Effector memory CD4-positive, alpha-beta T cell (primary cell): ENCODE results near the gene ZNF101.

Experiments used
- DNase-seq, 3 donors: peaks; one replicate each; pipeline ENCODE4 v3.0.0-alpha.2; 2020
- H3K27ac ChIP-seq: 2 replicates; pipeline ENCODE4 v1.7.0; 2013; ENCODE audit warnings: mild to moderate bottlenecking, low read length, moderate library complexity; ENCODE audit not compliant: insufficient read depth, poor library complexity, severe bottlenecking
- H3K27me3 ChIP-seq: replicated peaks from 2 replicates; pipeline ENCODE4 v1.7.0; 2013; ENCODE audit warnings: mild to moderate bottlenecking, low read length; ENCODE audit not compliant: insufficient read depth, control insufficient read depth, poor library complexity, severe bottlenecking
- H3K36me3 ChIP-seq: 2 replicates; pipeline ENCODE4 v1.7.0; 2013; ENCODE audit warnings: mild to moderate bottlenecking, low read length, moderate library complexity; ENCODE audit not compliant: control insufficient read depth, insufficient read depth
- H3K4me1 ChIP-seq: 2 replicates; pipeline ENCODE4 v1.7.0; 2013; ENCODE audit warnings: low read length, mild to moderate bottlenecking; ENCODE audit not compliant: control insufficient read depth, insufficient read depth, poor library complexity, severe bottlenecking
- H3K4me3 ChIP-seq: 2 replicates; pipeline ENCODE4 v1.7.0; 2013; ENCODE audit warnings: low read length, low read depth, mild to moderate bottlenecking; ENCODE audit not compliant: insufficient read depth, poor library complexity, severe bottlenecking
- H3K9me3 ChIP-seq: 2 replicates; pipeline ENCODE4 v1.7.0; 2013; ENCODE audit warnings: mild to moderate bottlenecking, low read length, moderate library complexity; ENCODE audit not compliant: control insufficient read depth

ZNF101 gene

DNA sequence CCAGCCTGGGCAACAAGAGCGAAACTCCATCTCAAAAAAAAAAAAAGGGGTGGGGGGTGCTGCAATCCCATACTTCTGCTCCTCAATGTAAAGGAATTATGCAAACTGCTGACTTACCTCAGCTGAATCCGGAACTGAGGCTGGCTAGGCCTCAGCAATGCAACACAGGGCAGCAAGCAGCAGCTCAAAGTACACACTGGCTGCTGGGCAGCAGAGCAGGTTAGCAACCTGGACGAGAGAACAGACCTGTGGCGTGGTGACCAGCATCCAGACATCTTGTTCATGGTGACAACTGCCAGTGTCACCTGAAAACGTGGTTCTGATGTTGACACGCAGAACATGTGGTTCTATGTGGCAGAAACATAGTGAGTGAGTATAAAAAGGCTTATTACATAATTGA lies 36.2 kb downstream of the ZNF101 start:
- H3K9me3 ChIP-seq, result peaks cover 34% of the 10 kb centered on the region
- no peak for DNase-seq
- no peaks in the 10 kb centered on the region for H3K4me1 ChIP-seq

DNA sequence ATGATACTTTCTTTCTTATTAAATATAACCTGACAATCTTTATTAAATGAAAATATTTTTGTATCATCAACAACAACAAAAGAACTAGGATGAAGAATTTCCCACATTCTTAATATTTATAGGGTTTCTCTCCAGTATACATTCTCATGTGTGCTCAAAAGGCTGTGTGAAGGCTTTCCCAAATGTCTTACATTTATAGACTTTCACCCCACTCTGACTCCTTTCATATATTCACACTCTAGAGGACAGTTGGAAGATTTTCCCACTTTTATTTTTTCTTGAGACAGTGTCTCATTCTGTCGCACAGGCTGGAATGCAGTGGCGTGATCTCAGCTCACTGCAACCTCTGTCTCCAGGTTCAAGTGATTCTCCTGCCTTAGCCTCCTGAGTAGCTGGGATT lies 41.9 kb downstream of the ZNF101 start:
- H3K4me3 ChIP-seq, result no peak overlapping the region
- no peak overlapping the region for H3K27ac ChIP-seq
- H3K4me1 ChIP-seq, result no peaks in the 10 kb centered on the region
- peaks cover 84% of the 10 kb centered on the region for H3K9me3 ChIP-seq
- no peak for DNase-seq
- peaks cover 42% of the 10 kb centered on the region for H3K36me3 ChIP-seq
- no peaks in the 10 kb centered on the region for H3K27me3 ChIP-seq

More for the DNA sequence above, 36.2 kb downstream of the ZNF101 start:
- H3K27ac ChIP-seq, result no peak overlapping the region
- H3K36me3 ChIP-seq, result no peaks in the 10 kb centered on the region
- no peak overlapping the region for H3K4me3 ChIP-seq
- H3K27me3 ChIP-seq, result no peaks in the 10 kb centered on the region

DNA sequence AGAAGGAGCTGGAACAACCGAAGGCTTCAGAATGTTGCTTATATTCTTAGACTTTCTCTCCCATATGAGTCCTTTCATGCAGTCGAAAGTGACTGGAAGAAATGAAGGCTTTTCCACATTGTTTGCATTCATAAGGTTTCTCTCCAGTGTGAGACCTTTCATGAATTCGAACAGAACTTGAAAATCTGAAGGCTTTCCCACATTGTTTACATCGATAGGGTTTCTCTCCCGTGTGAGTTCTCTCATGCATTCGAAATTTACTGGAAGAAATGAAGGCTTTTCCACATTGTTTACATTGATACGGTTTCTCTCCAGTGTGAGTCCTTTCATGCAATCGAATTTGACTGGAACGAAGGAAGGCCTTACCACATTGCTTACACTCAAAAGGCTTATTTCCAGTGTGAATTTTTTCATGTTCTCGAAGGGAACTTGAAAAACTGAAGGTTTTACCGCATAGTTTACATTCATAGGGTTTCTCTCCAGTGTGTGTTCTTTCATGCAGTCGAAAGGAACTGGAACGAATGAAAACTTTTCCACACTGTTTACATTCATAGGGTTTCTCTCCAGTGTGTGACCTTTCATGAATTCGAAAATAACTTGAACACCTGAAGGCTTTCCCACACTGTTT lies 42.8 kb downstream of the ZNF101 start:
- H3K36me3 ChIP-seq, result peaks cover 46% of the 10 kb centered on the region
- H3K9me3 ChIP-seq, result peaks cover 86% of the 10 kb centered on the region
- DNase-seq, result no peak
- no peaks in the 10 kb centered on the region for H3K4me1 ChIP-seq
- no peaks in the 10 kb centered on the region for H3K27me3 ChIP-seq
- H3K4me3 ChIP-seq, result no peak overlapping the region
- H3K27ac ChIP-seq, result no peak overlapping the region

DNA sequence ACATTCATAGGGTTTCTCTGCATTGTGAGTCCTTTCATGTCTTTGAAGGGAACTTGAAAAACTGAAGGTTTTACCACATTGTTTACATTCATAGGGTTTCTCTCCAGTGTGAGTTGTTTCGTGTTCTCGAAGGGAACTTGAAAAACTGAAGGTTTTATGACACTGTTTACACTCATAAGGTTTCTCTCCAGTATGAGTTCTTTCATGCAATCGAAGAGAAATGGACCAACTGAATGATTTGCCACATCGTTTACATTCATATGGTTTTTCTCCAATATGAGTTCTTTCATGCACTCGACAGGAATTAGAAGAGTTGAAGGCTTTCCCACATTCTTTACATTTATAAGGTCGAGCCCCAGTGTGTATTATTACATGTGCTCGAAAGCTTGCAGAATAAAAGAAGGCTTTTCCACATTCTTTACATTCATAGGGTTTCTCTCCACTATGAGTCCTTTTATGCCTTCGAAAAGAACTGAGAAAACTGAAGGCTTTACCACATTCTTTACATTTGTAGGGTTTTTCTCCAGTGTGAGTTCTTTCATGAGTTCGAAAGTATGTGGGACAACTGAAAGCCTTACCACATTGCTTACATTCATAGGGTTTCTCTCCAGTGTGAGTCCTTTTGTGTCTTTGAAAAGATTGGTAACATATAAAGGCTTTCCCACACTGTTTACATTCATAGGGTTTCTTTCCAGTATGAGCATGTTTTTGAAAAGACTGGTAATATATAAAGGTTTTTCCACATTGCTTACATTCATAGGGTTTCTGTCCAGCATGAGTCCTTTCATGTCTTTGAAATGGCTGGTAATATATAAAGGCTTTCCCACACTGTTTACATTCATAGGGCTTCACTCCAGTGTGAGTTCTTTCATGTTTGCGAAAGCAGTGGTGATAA lies 43.5 kb downstream of the ZNF101 start:
- H3K4me3 ChIP-seq, result no peak overlapping the region
- no peak for DNase-seq
- H3K4me1 ChIP-seq, result no peaks in the 10 kb centered on the region
- H3K36me3 ChIP-seq, result peaks cover 53% of the 10 kb centered on the region
- H3K9me3 ChIP-seq, result peaks cover 86% of the 10 kb centered on the region
- H3K27me3 ChIP-seq, result no peaks in the 10 kb centered on the region
- no peak overlapping the region for H3K27ac ChIP-seq

DNA sequence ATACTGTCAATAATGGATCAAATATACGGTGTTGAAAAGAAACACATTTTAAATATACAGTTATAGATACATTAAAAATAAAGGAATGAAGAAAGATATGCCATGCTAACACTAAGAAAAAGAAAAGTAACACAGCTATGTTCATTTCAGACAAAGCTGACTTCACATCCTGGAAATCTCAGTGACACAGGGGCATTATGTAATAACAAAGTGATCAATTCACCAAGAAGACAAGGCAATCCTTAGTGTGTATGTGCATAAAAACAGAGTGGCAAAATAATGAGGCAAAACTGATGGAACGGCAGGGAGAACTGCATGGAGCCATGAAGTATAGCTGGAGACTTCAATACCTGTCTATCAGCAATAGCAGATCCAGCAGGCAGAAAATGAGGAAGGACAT lies 51.2 kb downstream of the ZNF101 start:
- Histone ChIP-seq H3K4me3 (no peak overlapping the region), H3K4me1 (no peaks in the 10 kb centered on the region), H3K27me3 (no peaks in the 10 kb centered on the region), H3K27ac (no peak overlapping the region), H3K9me3 (peaks cover 68% of the 10 kb centered on the region), H3K36me3 (peaks cover 38% of the 10 kb centered on the region)
- DNase-seq, result no peak

DNA sequence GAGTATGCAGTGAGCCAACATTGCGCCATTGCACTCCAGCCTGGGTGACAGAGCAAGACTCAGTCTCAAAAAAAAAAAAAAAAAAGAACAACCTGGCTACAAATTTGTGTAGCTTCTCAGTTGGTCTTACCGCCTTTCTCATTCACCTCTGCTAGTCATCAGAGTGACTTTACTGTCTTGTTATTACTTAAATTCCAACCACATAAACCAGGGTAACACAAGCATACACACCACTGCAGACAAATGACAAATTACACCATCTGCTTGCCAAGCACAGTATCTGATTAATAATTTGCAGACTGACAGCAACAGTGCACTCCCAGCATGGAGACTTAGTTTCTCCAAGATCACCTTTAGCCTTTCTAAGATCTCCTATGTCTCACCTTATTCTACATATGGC lies 53.3 kb downstream of the ZNF101 start:
- Histone ChIP-seq H3K27me3 (no peaks in the 10 kb centered on the region), H3K27ac (no peak overlapping the region), H3K4me3 (no peak overlapping the region), H3K4me1 (no peaks in the 10 kb centered on the region), H3K9me3 (peaks cover 47% of the 10 kb centered on the region), H3K36me3 (peaks cover 25% of the 10 kb centered on the region)
- no peak for DNase-seq

DNA sequence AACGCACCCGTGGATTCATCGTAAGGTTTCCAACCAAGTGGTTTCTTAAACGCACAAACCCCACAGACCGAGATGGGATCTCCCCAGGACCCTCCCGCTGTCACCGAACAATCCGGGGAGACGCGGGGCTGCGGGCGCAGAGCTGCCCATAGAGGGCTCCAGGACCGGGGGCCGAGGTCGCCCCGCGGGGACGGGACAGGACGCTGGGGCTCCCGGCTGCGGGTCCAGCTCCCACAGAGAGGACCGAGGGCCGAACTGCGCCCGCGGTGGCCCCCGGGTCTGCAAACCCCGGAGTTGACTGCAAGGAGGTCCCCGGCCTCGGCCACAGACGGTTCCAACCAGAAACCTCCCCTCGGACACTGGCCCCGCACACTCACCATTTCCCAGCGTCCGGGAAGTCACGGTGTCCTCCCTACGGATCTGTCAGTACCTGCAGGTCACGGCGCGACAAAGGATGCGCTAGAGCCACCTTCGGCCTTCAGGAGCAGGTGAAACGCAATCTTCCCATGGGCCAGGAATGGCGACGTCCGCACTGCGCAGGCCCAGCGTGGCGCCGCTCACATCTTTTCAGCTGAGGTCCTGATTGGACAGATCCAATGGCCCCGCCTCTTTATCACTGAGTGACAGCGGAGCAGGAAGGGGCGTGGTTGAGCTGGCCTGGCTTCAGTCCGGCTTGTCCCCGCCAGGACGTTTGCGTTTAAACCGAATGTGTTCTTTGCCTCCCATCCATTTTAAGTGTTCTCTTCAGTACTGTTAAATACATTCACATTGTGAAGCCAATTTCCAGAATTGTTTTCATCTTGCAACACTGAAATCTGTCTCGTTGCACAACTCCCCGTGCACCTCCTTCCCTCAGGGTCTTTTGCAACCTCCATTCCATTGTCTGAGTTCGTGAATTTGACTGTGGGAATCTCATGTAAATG lies 64.2 kb downstream of the ZNF101 start, which contains the start of gene ZNF14:
TSS of gene ZNF14 (minus strand) at position 534 of the 923 bp plus-strand sequence. CDS start at position 380, 154 bp downstream.
- Histone ChIP-seq H3K4me1 (peaks cover 2% of the 10 kb centered on the region), H3K27ac (peak within 1 kb of the TSS; percentile 79), H3K27me3 (no peaks in the 10 kb centered on the region), H3K4me3 (peak within 1 kb of the TSS; percentile 99), H3K36me3 (peaks cover 18% of the 10 kb centered on the region), H3K9me3 (peaks cover 7% of the 10 kb centered on the region)
- peak; percentile 79 to 91 (median 83) for DNase-seq
